ENCODE results near the gene NIM1K.

- TF ChIP-seq CTCF (IDR thresholded peaks at IDR 0.05) (no peak), SIN3A (IDR thresholded peaks at IDR 0.05; ENCODE audit: borderline replicate concordance, insufficient read depth, low read depth, low read length) (no peak)
These were observed 83.4 kb downstream of the NIM1K start for GRCh38 chr5:43275391-43275790.

All from Panc1 (cell line).